ENCODE results near the gene OVOL1. TPM values are rescaled to one million over a fixed set of nuclear protein-coding genes. Genes with fewer than 3 reads are reported as not detected.

The OVOL1 gene
- total RNA-seq, 5 donors from 2014 or later (not counting 1 experiment from before 2014, with no cell fraction given), result 0.12 to 0.13 TPM; not detected in 3

- Mint-ChIP-seq H3K27me3 (peaks cover 1% of the 10 kb centered on the region in 2 donors), H3K4me1 (peaks cover 9 to 20% (median 18%) of the 10 kb centered on the region in 3 donors), H3K4me3 (peak overlapping the region; percentile 78 to 84 (median 83)), H3K27ac (peak overlapping the region in 1 of 2 donors; percentile 39), H3K9me3 (no peaks in the 10 kb centered on the region), H3K36me3 (no peaks in the 10 kb centered on the region)
- Histone ChIP-seq H3K9me3 (no peaks in the 10 kb centered on the region), H3K4me3 (ENCODE audit: control insufficient read depth in 1 of 2, extremely low read depth in 1 of 2, low read length in 1 of 2) (peak overlapping the region; percentile 75 to 80), H3K36me3 (ENCODE audit: control insufficient read depth in 2 of 2, extremely low read depth in 1 of 2, insufficient read depth in 1 of 2, low read length in 1 of 2) (peaks cover 4 to 23% of the 10 kb centered on the region in 2 donors), H3K4me1 (ENCODE audit: control insufficient read depth in 1 of 2, extremely low read depth in 1 of 2, insufficient read depth in 2 of 2, low read length in 2 of 2) (peaks cover 2 to 33% of the 10 kb centered on the region in 2 experiments), H3K27ac (ENCODE audit: low read length) (no peak overlapping the region), H3K27me3 (replicated peaks in 1 of 2; ENCODE audit: control insufficient read depth in 2 of 2, extremely low read depth in 1 of 2, insufficient read depth in 2 of 2, low read length in 1 of 2) (peaks cover 0 to 14% of the 10 kb centered on the region in 2 experiments)
- peak; percentile 50 to 84 (median 73) for DNase-seq
- ChIA-PET CTCF (interaction anchor here (0.7 to 2.1 kb wide), 14 partner anchors 10 to 209 kb away, joined by 3 to 13 read pairs (median 4); partner anchors contain the start of genes KAT5 (in 1 of the 2), MUS81 (in 1 of the 2) and RNASEH2C (in 1 of the 2)), POLR2A (interaction anchor here in 1 of 2 donors (0.7 kb wide), 1 partner anchor 25 kb away, joined by 3 read pairs; no protein-coding TSS in a partner anchor)
- WGBS (ENCODE audit: insufficient coverage), result 3% methylated on average over 76 of the region's 76 CpGs
- ATAC-seq (replicated peaks in 1 of 4), result peak; percentile 59 to 66 (median 65)
Observed at GRCh38 chr11:65779919-65780769, 6.7 kb upstream of the OVOL1 start.

- H3K9me3 ChIP-seq, result no peaks in the 10 kb centered on the region
- ChIA-PET POLR2A (no interaction called here), CTCF (interaction anchor here (0.7 to 2.1 kb wide), 7 partner anchors 37 to 209 kb away, joined by 3 to 13 read pairs (median 5); partner anchors contain the start of genes KAT5 (in 1 of the 2) and MUS81 (in 1 of the 2))
- H3K4me1 Mint-ChIP-seq, result peaks cover 15 to 26% (median 24%) of the 10 kb centered on the region in 3 donors
- no peak within 1 kb of the TSS for H3K27ac ChIP-seq (ENCODE audit: low read length)
- peaks cover 7 to 8% of the 10 kb centered on the region in 2 donors for H3K27me3 Mint-ChIP-seq
- H3K36me3 Mint-ChIP-seq, result no peaks in the 10 kb centered on the region
- under 1% methylated on average over 53 of the region's 59 CpGs for WGBS (ENCODE audit: insufficient coverage)
- H3K27me3 ChIP-seq (replicated peaks in 1 of 2; ENCODE audit: control insufficient read depth in 2 of 2, extremely low read depth in 1 of 2, insufficient read depth in 2 of 2, low read length in 1 of 2), result peaks cover 0 to 20% of the 10 kb centered on the region in 2 experiments
- peak in 33 of 35 experiments; percentile 10 to 85 (median 51) for DNase-seq
- H3K9me3 Mint-ChIP-seq, result no peaks in the 10 kb centered on the region
- peak within 1 kb of the TSS; percentile 78 to 84 (median 83) for H3K4me3 Mint-ChIP-seq
- H3K27ac Mint-ChIP-seq, result peak within 1 kb of the TSS in 1 of 2 donors; percentile 39
- H3K36me3 ChIP-seq (ENCODE audit: control insufficient read depth in 2 of 2, extremely low read depth in 1 of 2, insufficient read depth in 1 of 2, low read length in 1 of 2), result peaks cover 0 to 23% of the 10 kb centered on the region in 2 donors
- peak within 1 kb of the TSS; percentile 75 to 80 for H3K4me3 ChIP-seq (ENCODE audit: control insufficient read depth in 1 of 2, extremely low read depth in 1 of 2, low read length in 1 of 2)
- ATAC-seq (replicated peaks in 1 of 4), result peak; percentile 74 to 78 (median 77)
- peaks cover 3 to 39% of the 10 kb centered on the region in 2 experiments for H3K4me1 ChIP-seq (ENCODE audit: control insufficient read depth in 1 of 2, extremely low read depth in 1 of 2, insufficient read depth in 2 of 2, low read length in 2 of 2)
Observed at GRCh38 chr11:65780770-65781151, 6.1 kb upstream of the OVOL1 start, which contains the start of gene AP5B1. AP5B1 (minus strand) TSS chr11:65780976; CDS start chr11:65780591, 385 bp downstream.

GRCh38 chr11:65781152-65781961, 5.5 kb upstream of the OVOL1 start:
- peaks cover 5 to 45% of the 10 kb centered on the region in 2 experiments for H3K4me1 ChIP-seq (ENCODE audit: control insufficient read depth in 1 of 2, extremely low read depth in 1 of 2, insufficient read depth in 2 of 2, low read length in 2 of 2)
- Mint-ChIP-seq H3K27me3 (peaks cover 8 to 10% of the 10 kb centered on the region in 2 donors), H3K9me3 (no peaks in the 10 kb centered on the region), H3K4me3 (peak overlapping the region; percentile 29 to 55 (median 47)), H3K36me3 (no peaks in the 10 kb centered on the region), H3K4me1 (peaks cover 17 to 29% (median 27%) of the 10 kb centered on the region in 3 donors), H3K27ac (no peak overlapping the region)
- peaks cover 0 to 26% of the 10 kb centered on the region in 2 experiments for H3K27me3 ChIP-seq (replicated peaks in 1 of 2; ENCODE audit: control insufficient read depth in 2 of 2, extremely low read depth in 1 of 2, insufficient read depth in 2 of 2, low read length in 1 of 2)
- H3K4me3 ChIP-seq (ENCODE audit: control insufficient read depth in 1 of 2, extremely low read depth in 1 of 2, low read length in 1 of 2), result peak overlapping the region; percentile 28 to 46
- peaks cover 0 to 23% of the 10 kb centered on the region in 2 donors for H3K36me3 ChIP-seq (ENCODE audit: control insufficient read depth in 2 of 2, extremely low read depth in 1 of 2, insufficient read depth in 1 of 2, low read length in 1 of 2)
- DNase-seq (no peak), ATAC-seq (replicated peaks in 1 of 4) (peak; percentile 50 to 59 (median 55))
- no peak overlapping the region for H3K27ac ChIP-seq (ENCODE audit: low read length)
- ChIA-PET CTCF (interaction anchor here in 1 of 2 donors (1.2 to 1.8 kb wide), 4 partner anchors 37 to 159 kb away, joined by 3 to 13 read pairs (median 8); partner anchors contain the start of genes KAT5 and MUS81), POLR2A (no interaction called here)
- H3K9me3 ChIP-seq, result no peaks in the 10 kb centered on the region
- 15% methylated on average over 75 of the region's 83 CpGs for WGBS (ENCODE audit: insufficient coverage)

GRCh38 chr11:65781962-65782815, 4.7 kb upstream of the OVOL1 start:
- H3K4me1 ChIP-seq (ENCODE audit: control insufficient read depth in 1 of 2, extremely low read depth in 1 of 2, insufficient read depth in 2 of 2, low read length in 2 of 2), result peaks cover 5 to 52% of the 10 kb centered on the region in 2 experiments
- H3K36me3 Mint-ChIP-seq, result no peaks in the 10 kb centered on the region
- peaks cover 12 to 13% of the 10 kb centered on the region in 2 donors for H3K27me3 Mint-ChIP-seq
- DNase-seq (no peak), ATAC-seq (replicated peaks in 1 of 4) (no peak)
- no peak overlapping the region for H3K27ac ChIP-seq (ENCODE audit: low read length)
- WGBS (ENCODE audit: insufficient coverage), result 96% methylated on average over 3 of the region's 13 CpGs
- H3K4me3 ChIP-seq (ENCODE audit: control insufficient read depth in 1 of 2, extremely low read depth in 1 of 2, low read length in 1 of 2), result no peak overlapping the region
- POLR2A ChIA-PET, result no interaction called here
- no peak overlapping the region for H3K27ac Mint-ChIP-seq
- peaks cover 0 to 21% of the 10 kb centered on the region in 2 donors for H3K36me3 ChIP-seq (ENCODE audit: control insufficient read depth in 2 of 2, extremely low read depth in 1 of 2, insufficient read depth in 1 of 2, low read length in 1 of 2)
- no peaks in the 10 kb centered on the region for H3K9me3 ChIP-seq
- H3K4me1 Mint-ChIP-seq, result peaks cover 17 to 31% (median 23%) of the 10 kb centered on the region in 3 donors
- peak overlapping the region; percentile 37 to 47 (median 42) for H3K4me3 Mint-ChIP-seq
- CTCF ChIA-PET, result interaction anchor here in 1 of 2 donors (1.5 kb wide), 1 partner anchor 35 kb away, joined by 8 read pairs; no protein-coding TSS in a partner anchor
- H3K9me3 Mint-ChIP-seq, result no peaks in the 10 kb centered on the region
- peaks cover 0 to 33% of the 10 kb centered on the region in 2 experiments for H3K27me3 ChIP-seq (replicated peaks in 1 of 2; ENCODE audit: control insufficient read depth in 2 of 2, extremely low read depth in 1 of 2, insufficient read depth in 2 of 2, low read length in 1 of 2)

- ChIA-PET CTCF (interaction anchor here (0.6 to 1.5 kb wide), 3 partner anchors 33 to 35 kb away, joined by 3 to 8 read pairs (median 3); no protein-coding TSS in a partner anchor), POLR2A (interaction anchor here in 1 of 2 donors (0.6 kb wide), 1 partner anchor 44 kb away, joined by 3 read pairs; no protein-coding TSS in a partner anchor)
- Histone ChIP-seq H3K27ac (ENCODE audit: low read length) (no peak overlapping the region), H3K4me1 (ENCODE audit: control insufficient read depth in 1 of 2, extremely low read depth in 1 of 2, insufficient read depth in 2 of 2, low read length in 2 of 2) (peaks cover 5 to 56% of the 10 kb centered on the region in 2 experiments), H3K9me3 (no peaks in the 10 kb centered on the region), H3K4me3 (ENCODE audit: control insufficient read depth in 1 of 2, extremely low read depth in 1 of 2, low read length in 1 of 2) (no peak overlapping the region), H3K36me3 (ENCODE audit: control insufficient read depth in 2 of 2, extremely low read depth in 1 of 2, insufficient read depth in 1 of 2, low read length in 1 of 2) (peaks cover 0 to 15% of the 10 kb centered on the region in 2 donors), H3K27me3 (replicated peaks in 1 of 2; ENCODE audit: control insufficient read depth in 2 of 2, extremely low read depth in 1 of 2, insufficient read depth in 2 of 2, low read length in 1 of 2) (peaks cover 0 to 38% of the 10 kb centered on the region in 2 experiments)
- ATAC-seq (replicated peaks in 1 of 4) (no peak), DNase-seq (no peak)
- Mint-ChIP-seq H3K4me3 (peak overlapping the region; percentile 35 to 42 (median 39)), H3K4me1 (peaks cover 18 to 28% (median 24%) of the 10 kb centered on the region in 3 donors), H3K9me3 (no peaks in the 10 kb centered on the region), H3K36me3 (no peaks in the 10 kb centered on the region), H3K27ac (peak overlapping the region in 1 of 2 donors; percentile 4), H3K27me3 (peaks cover 12 to 14% of the 10 kb centered on the region in 2 donors)
- WGBS (ENCODE audit: insufficient coverage), result 71% methylated on average over 8 of the region's 9 CpGs
Observed at GRCh38 chr11:65782816-65783228, 4.0 kb upstream of the OVOL1 start.

Data from T-cell (primary cell).